HEK293 (cell line): ENCODE measurements around the gene SLAMF9.

Source experiments
- CTCF ChIA-PET: fragments of 350-600 bp; formaldehyde crosslinking; extraction: SDS; loops from one replicate; lab custom pipeline; 2021; ENCODE audit warnings: antibody characterized with exemption; lab: Yijun Ruan, JAX
- POLR2A ChIA-PET: fragments of 300-600 bp; formaldehyde crosslinking; extraction: SDS; loops from one replicate; lab custom pipeline; 2020; ENCODE audit warnings: antibody characterized with exemption, inconsistent platforms; lab: Yijun Ruan, JAX
- H3K27ac ChIP-seq: fragments of 200-500 bp; sonication (Bioruptor generic); 2 replicates; pipeline ENCODE4 v1.5.1; 2014; ENCODE audit warnings: low read depth, low read length, control low read depth, inconsistent platforms; ENCODE audit errors: extremely low read depth
- H3K36me3 ChIP-seq, 2 experiments: fragments of 200-500 bp in 1 of 2; sonication (Bioruptor generic) in 1 of 2; 1 replicate in 1 of 2; 2 replicates in 1 of 2; pipeline ENCODE4 v1.5.1; 2014 to 2017; ENCODE audit warnings: inconsistent platforms in 2 of 2, low read length in 2 of 2; ENCODE audit not compliant: control insufficient read depth in 2 of 2, insufficient read depth in 1 of 2
- H3K4me1 ChIP-seq: fragments of 200-500 bp; sonication (Bioruptor generic); 2 replicates; pipeline ENCODE4 v1.5.1; 2014; ENCODE audit warnings: mild to moderate bottlenecking, low read length, inconsistent platforms; ENCODE audit not compliant: control insufficient read depth, insufficient read depth
- H3K4me3 ChIP-seq: 2 replicates; pipeline ENCODE4 v1.5.1; 2011; ENCODE audit warnings: low read depth, mild to moderate bottlenecking, control low read depth, low read length, moderate library complexity
- H3K9me3 ChIP-seq: fragments of 200-500 bp; sonication (Bioruptor generic); 2 replicates; pipeline ENCODE4 v1.5.1; 2014; ENCODE audit warnings: low read depth, low read length, inconsistent platforms; ENCODE audit not compliant: control insufficient read depth, insufficient read depth
- KLF1 ChIP-seq: fragments of 450-650 bp; formaldehyde crosslinking; IDR thresholded peaks from 2 replicates; pipeline ENCODE4 v1.5.1; 2016; ENCODE audit warnings: missing biosample characterization, missing genetic modification characterization
- RBAK ChIP-seq: fragments of 450-650 bp; formaldehyde crosslinking; IDR thresholded peaks from 2 replicates; pipeline ENCODE4 v1.5.1; 2016; ENCODE audit warnings: missing biosample characterization, missing genetic modification characterization
- SCRT1 ChIP-seq: fragments of 450-650 bp; formaldehyde crosslinking; IDR thresholded peaks from 2 replicates; pipeline ENCODE4 v1.5.1; 2016; ENCODE audit warnings: missing biosample characterization, missing genetic modification characterization, borderline replicate concordance
- SCRT2 ChIP-seq: fragments of 450-650 bp; formaldehyde crosslinking; IDR thresholded peaks from 2 replicates; pipeline ENCODE4 v1.5.1; 2016; ENCODE audit warnings: missing biosample characterization, missing genetic modification characterization
- SP3 ChIP-seq: fragments of 450-650 bp; formaldehyde crosslinking; IDR thresholded peaks from 2 replicates; pipeline ENCODE4 v1.5.1; 2016; ENCODE audit warnings: missing biosample characterization, missing genetic modification characterization
- ZBTB8A ChIP-seq: fragments of 450-650 bp; formaldehyde crosslinking; IDR thresholded peaks from 2 replicates; pipeline ENCODE4 v1.5.1; 2016; ENCODE audit warnings: missing biosample characterization, missing genetic modification characterization
- ZFP41 ChIP-seq: fragments of 450-650 bp; formaldehyde crosslinking; IDR thresholded peaks from 2 replicates; pipeline ENCODE4 v1.5.1; 2016; ENCODE audit warnings: missing biosample characterization, missing genetic modification characterization, borderline replicate concordance
- ZNF121 ChIP-seq: fragments of 450-650 bp; formaldehyde crosslinking; IDR thresholded peaks from 2 replicates; pipeline ENCODE4 v1.5.1; 2016; ENCODE audit warnings: missing biosample characterization, missing genetic modification characterization
- ZNF133 ChIP-seq: fragments of 450-650 bp; formaldehyde crosslinking; IDR thresholded peaks from 2 replicates; pipeline ENCODE4 v1.5.1; 2016; ENCODE audit warnings: missing biosample characterization, missing genetic modification characterization
- ZNF157 ChIP-seq: fragments of 450-650 bp; formaldehyde crosslinking; IDR thresholded peaks from 2 replicates; pipeline ENCODE4 v1.5.1; 2016; ENCODE audit warnings: missing biosample characterization, missing genetic modification characterization
- ZNF214 ChIP-seq: fragments of 450-650 bp; formaldehyde crosslinking; IDR thresholded peaks from 2 replicates; pipeline ENCODE4 v1.5.1; 2017; ENCODE audit warnings: missing biosample characterization, mild to moderate bottlenecking, missing genetic modification characterization, borderline replicate concordance
- ZNF24 ChIP-seq: fragments of 450-650 bp; formaldehyde crosslinking; IDR thresholded peaks from 2 replicates; pipeline ENCODE4 v1.5.1; 2016; ENCODE audit warnings: missing biosample characterization, missing genetic modification characterization
- ZNF398 ChIP-seq: fragments of 450-650 bp; formaldehyde crosslinking; IDR thresholded peaks from 2 replicates; pipeline ENCODE4 v1.5.1; 2017; ENCODE audit warnings: missing biosample characterization, missing genetic modification characterization
- ZNF488 ChIP-seq: fragments of 450-650 bp; formaldehyde crosslinking; IDR thresholded peaks from 2 replicates; pipeline ENCODE4 v1.5.1; 2016; ENCODE audit warnings: missing biosample characterization, missing genetic modification characterization
- ZNF548 ChIP-seq: fragments of 450-650 bp; formaldehyde crosslinking; IDR thresholded peaks from 2 replicates; pipeline ENCODE4 v1.5.1; 2016; ENCODE audit warnings: missing biosample characterization, missing genetic modification characterization
- ZNF561 ChIP-seq: fragments of 450-650 bp; IDR thresholded peaks from 2 replicates; pipeline ENCODE4 v1.5.1; 2018; ENCODE audit warnings: missing biosample characterization, missing genetic modification characterization, borderline replicate concordance
- ZNF621 ChIP-seq: fragments of 450-650 bp; formaldehyde crosslinking; IDR thresholded peaks from 2 replicates; pipeline ENCODE4 v1.5.1; 2017; ENCODE audit warnings: missing biosample characterization, missing genetic modification characterization
- ZNF629 ChIP-seq: fragments of 450-650 bp; formaldehyde crosslinking; IDR thresholded peaks from 2 replicates; pipeline ENCODE4 v1.5.1; 2017; ENCODE audit warnings: missing biosample characterization, missing genetic modification characterization
- ZNF654 ChIP-seq: fragments of 450-650 bp; formaldehyde crosslinking; IDR thresholded peaks from 2 replicates; pipeline ENCODE4 v1.5.1; 2016; ENCODE audit warnings: low read depth, missing biosample characterization, missing genetic modification characterization
- ZNF670 ChIP-seq: fragments of 450-650 bp; formaldehyde crosslinking; IDR thresholded peaks from 2 replicates; pipeline ENCODE4 v1.5.1; 2016; ENCODE audit warnings: missing biosample characterization, missing genetic modification characterization, low read depth
- TF ChIP-seq, protein P1 (sequence below): fragments of 450-650 bp; formaldehyde crosslinking; IDR thresholded peaks from 2 replicates; pipeline ENCODE4 v1.5.1; 2016; ENCODE audit warnings: missing biosample characterization, missing genetic modification characterization
- TF ChIP-seq, protein P2 (sequence below): fragments of 450-650 bp; formaldehyde crosslinking; IDR thresholded peaks from 2 replicates; pipeline ENCODE4 v1.5.1; 2017; ENCODE audit warnings: missing biosample characterization, missing genetic modification characterization
- TF ChIP-seq, protein P3 (sequence below): fragments of 450-650 bp; formaldehyde crosslinking; IDR thresholded peaks from 2 replicates; pipeline ENCODE4 v1.5.1; 2017; ENCODE audit warnings: missing biosample characterization, missing genetic modification characterization

Gene SLAMF9

DNA sequence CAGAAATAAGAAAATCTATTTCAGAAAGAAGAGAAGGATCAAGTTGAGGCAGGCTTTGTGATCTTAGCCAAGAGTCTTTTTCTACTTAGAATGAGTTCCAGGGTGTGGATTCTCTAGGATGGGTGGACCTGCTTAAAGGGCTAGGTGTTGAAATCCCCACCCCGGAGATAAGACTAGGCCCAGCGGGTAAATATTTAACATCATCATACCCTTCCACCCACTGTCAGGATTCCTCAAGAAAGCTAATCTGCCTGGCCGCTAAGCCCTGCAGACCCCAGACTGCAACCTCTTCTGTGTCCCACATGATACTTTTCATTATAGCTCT lies 14.4 kb downstream of the SLAMF9 start:
- CTCF ChIA-PET: interaction anchor here (0.5 to 19.3 kb wide), 9 partner anchors 12 to 683 kb away, joined by 3 to 353 read pairs (median 4); no protein-coding TSS in a partner anchor
- Histone ChIP-seq H3K9me3 (no peaks in the 10 kb centered on the region), H3K4me1 (no peaks in the 10 kb centered on the region), H3K4me3 (no peak overlapping the region), H3K36me3 (no peaks in the 10 kb centered on the region), H3K27ac (no peak overlapping the region)
- POLR2A ChIA-PET: interaction anchor here (0.6 to 7.3 kb wide), 2 partner anchors 15 to 35 kb away, joined by 4 to 41 read pairs; partner anchors contain the start of gene TAGLN2
- TF ChIP-seq ZNF157 (no peak), ZNF654 (tag by site-specific recombination) (no peak), ZNF621 (tag by site-specific recombination) (no peak), SP3 (tag by site-specific recombination) (no peak), KLF1 (tag by site-specific recombination) (peak; percentile 41; the same call in 1 of the 2 replicates), ZNF133 (tag by site-specific recombination) (no peak)

DNA sequence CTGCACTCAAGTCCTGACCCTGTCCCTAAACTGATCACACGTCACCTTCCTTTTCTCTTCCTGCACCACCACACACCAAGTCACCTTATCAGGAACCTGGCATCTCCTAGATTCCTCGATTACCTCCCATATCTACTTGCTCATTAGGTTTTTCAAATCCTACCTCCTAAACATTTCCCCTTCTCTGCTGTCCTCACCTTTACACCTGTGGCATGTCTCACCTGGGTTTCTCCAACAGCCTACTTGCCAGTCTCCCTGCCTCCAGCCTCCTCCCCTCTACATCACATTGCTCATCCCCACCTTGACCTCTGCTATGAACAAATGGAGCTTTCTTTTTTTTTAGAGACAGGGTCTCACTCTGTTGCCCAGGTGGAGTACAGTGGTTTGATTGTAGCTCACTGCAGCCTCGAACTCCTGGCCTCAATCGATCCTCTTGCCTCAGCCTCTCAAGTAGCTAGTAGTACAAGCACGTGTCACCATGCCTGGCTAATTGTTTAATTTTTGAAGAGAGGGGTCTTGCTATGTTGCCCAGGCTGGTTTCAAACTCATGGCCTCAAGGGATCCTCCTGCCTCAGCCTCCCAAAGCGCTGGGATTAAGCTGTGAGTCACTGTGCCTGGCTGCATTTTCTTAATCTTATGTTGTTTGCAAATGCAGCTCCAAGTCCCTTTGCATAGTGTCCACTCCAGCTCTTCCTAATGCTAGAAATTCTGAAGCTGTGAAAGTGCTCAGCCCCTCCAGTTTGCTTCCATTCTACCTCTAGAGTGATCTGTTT lies 14.9 kb downstream of the SLAMF9 start:
- H3K9me3 ChIP-seq: no peaks in the 10 kb centered on the region
- H3K4me3 ChIP-seq: no peak overlapping the region
- no peaks in the 10 kb centered on the region for H3K4me1 ChIP-seq
- no peak overlapping the region for H3K27ac ChIP-seq
- POLR2A ChIA-PET: interaction anchor here (0.6 to 7.3 kb wide), 2 partner anchors 14 to 35 kb away, joined by 4 to 41 read pairs; partner anchors contain the start of gene TAGLN2
- H3K36me3 ChIP-seq: no peaks in the 10 kb centered on the region
- TF ChIP-seq ZNF24 (tag by site-specific recombination): no peak
- TF ChIP-seq ZFP41: no peak
- TF ChIP-seq, protein P1, sequence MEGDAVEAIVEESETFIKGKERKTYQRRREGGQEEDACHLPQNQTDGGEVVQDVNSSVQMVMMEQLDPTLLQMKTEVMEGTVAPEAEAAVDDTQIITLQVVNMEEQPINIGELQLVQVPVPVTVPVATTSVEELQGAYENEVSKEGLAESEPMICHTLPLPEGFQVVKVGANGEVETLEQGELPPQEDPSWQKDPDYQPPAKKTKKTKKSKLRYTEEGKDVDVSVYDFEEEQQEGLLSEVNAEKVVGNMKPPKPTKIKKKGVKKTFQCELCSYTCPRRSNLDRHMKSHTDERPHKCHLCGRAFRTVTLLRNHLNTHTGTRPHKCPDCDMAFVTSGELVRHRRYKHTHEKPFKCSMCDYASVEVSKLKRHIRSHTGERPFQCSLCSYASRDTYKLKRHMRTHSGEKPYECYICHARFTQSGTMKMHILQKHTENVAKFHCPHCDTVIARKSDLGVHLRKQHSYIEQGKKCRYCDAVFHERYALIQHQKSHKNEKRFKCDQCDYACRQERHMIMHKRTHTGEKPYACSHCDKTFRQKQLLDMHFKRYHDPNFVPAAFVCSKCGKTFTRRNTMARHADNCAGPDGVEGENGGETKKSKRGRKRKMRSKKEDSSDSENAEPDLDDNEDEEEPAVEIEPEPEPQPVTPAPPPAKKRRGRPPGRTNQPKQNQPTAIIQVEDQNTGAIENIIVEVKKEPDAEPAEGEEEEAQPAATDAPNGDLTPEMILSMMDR (tag by site-specific recombination): no peak
- TF ChIP-seq ZNF488 (tag by site-specific recombination): no peak
- no peak for TF ChIP-seq ZNF670 (tag by site-specific recombination)
- TF ChIP-seq, protein P2, sequence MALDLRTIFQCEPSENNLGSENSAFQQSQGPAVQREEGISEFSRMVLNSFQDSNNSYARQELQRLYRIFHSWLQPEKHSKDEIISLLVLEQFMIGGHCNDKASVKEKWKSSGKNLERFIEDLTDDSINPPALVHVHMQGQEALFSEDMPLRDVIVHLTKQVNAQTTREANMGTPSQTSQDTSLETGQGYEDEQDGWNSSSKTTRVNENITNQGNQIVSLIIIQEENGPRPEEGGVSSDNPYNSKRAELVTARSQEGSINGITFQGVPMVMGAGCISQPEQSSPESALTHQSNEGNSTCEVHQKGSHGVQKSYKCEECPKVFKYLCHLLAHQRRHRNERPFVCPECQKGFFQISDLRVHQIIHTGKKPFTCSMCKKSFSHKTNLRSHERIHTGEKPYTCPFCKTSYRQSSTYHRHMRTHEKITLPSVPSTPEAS (tag by site-specific recombination): no peak
- peak; percentile 69 for TF ChIP-seq SCRT2 (tag by site-specific recombination)
- no peak for TF ChIP-seq ZBTB8A (tag by site-specific recombination)
- TF ChIP-seq ZNF214 (tag by site-specific recombination): no peak
- TF ChIP-seq, protein P3, sequence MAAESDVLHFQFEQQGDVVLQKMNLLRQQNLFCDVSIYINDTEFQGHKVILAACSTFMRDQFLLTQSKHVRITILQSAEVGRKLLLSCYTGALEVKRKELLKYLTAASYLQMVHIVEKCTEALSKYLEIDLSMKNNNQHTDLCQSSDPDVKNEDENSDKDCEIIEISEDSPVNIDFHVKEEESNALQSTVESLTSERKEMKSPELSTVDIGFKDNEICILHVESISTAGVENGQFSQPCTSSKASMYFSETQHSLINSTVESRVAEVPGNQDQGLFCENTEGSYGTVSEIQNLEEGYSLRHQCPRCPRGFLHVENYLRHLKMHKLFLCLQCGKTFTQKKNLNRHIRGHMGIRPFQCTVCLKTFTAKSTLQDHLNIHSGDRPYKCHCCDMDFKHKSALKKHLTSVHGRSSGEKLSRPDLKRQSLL: no peak
- no peak for TF ChIP-seq ZNF398 (tag by site-specific recombination)
- TF ChIP-seq ZNF548: no peak
- TF ChIP-seq ZNF561 (tag by site-specific recombination): no peak
- no peak for TF ChIP-seq RBAK (tag by site-specific recombination)
- TF ChIP-seq ZNF121 (tag by site-specific recombination): peak; percentile 97
- TF ChIP-seq SCRT1 (tag by site-specific recombination): 0 out of 2 replicates have a peak, but pooled peaks have one; percentile 55
- TF ChIP-seq SP3 (tag by site-specific recombination): no peak
- TF ChIP-seq ZNF629: no peak
- CTCF ChIA-PET: interaction anchor here (0.6 to 19.3 kb wide), 8 partner anchors 11 to 945 kb away, joined by 3 to 353 read pairs (median 4); no protein-coding TSS in a partner anchor
